DMS153 (cell line): ENCODE results near the gene LRRC73.
"Not testable (repeated sequence)": the region's sequence is repeated elsewhere in the genome, so short reads cannot be mapped to it uniquely, and the experiment has no call there.

ENCODE experiments used
- DNase-seq: peaks from one replicate; lab custom pipeline; 2025; lab: John Stamatoyannopoulos, UW

Gene LRRC73

DNA sequence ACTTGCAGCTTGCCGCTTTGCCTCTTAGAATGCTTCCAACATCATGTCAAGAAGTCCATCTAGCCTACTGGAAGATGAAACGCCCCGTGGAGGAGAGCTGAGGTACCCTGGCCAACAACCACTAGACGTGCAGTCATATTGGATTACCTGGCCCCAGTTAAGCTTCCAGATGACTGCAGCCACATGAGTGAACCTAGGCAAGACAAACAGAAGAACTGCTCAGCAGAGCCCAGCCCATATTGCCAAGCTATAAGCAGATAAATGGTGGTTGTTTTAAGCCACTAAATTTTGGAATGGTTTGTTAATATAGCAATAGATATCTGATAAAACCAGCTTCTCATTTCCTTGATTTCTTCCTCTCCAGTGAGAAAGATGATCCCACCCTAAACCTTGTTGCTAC is 50.1 kb downstream of the LRRC73 start:
- DNase-seq, result no peak

DNA sequence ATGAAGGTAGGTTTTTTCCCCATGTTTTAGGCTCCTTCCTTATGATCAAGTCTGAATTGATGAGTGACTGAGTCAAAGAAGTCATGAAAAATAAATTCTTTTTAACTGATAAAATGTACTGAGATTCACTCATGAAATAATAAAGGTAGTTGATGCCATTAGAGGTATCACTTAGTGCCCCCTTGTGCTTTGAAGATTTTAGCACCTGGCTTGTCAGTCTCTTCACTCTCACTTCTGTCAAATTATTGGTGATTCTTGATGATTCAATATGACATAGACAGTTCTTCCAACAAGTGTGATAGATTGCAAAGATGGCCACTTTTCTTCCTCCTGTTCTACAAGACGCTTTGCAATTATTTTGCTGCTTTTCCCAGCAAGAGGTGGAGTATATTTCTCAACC is 50.6 kb downstream of the LRRC73 start:
- DNase-seq, result no peak

- not testable (repeated sequence) for DNase-seq
Measured at GRCh38 chr6:43458154-43458553, 52.0 kb downstream of the LRRC73 start.

DNA sequence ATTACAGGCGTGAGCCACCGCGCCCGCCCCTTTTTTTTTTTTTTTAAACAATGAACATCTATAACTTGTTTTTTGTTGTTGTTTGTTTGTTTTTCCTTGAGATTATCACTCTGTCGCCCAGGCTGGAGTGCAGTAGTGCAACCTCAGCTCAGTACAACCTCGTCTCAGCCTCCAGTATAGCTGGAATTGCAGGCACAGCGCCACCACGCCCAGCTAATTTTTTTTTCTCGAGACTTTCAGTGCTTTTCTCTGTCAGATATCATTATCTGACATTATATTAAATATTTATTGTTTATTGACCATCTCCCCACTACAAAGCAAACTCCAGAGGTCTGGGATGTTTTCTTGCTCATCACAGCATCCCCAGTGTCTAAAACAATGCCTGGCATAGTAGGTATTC is 52.5 kb downstream of the LRRC73 start:
- no peak for DNase-seq
